GM12865 (cell line): ENCODE measurements around the gene HIVEP2.
A peak's percentile ranks its signal among the peaks of the same experiment; 100 is the strongest.

Experiments
- DNase-seq: peaks from one replicate; pipeline ENCODE4 v3.0.0; 2010; ENCODE audit warnings: low read depth
- H3K4me3 ChIP-seq: 2 replicates; pipeline ENCODE4 v1.5.1; 2011; ENCODE audit warnings: mild to moderate bottlenecking, low read depth, low read length, control low read depth
- TF ChIP-seq, protein P1 (sequence below): IDR thresholded peaks from 2 replicates; pipeline ENCODE4 v1.5.1; 2011; ENCODE audit warnings: low read length, control low read depth, low read depth, inconsistent platforms; ENCODE audit not compliant: insufficient read depth; ENCODE audit errors: missing control alignments

The HIVEP2 gene

DNA sequence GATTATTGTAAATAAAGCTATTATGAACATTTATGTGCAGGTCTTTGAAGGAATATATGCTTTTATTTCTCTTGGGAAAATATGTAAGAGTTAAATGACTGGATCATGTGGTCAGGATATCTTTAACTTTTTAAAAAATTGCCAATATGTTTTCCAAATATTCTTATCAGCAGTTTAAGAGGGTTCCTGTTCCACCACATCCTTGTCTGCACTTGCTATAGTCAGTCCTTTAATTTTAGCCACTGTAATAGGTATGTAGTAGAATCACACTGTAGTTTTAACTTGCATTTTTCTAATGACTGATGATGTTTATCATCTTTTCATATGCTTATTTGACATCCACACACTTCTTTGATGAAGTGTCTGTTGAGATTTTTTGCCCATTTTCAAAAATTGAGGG, 23.6 kb upstream of the HIVEP2 start:
- TF ChIP-seq, protein P1, sequence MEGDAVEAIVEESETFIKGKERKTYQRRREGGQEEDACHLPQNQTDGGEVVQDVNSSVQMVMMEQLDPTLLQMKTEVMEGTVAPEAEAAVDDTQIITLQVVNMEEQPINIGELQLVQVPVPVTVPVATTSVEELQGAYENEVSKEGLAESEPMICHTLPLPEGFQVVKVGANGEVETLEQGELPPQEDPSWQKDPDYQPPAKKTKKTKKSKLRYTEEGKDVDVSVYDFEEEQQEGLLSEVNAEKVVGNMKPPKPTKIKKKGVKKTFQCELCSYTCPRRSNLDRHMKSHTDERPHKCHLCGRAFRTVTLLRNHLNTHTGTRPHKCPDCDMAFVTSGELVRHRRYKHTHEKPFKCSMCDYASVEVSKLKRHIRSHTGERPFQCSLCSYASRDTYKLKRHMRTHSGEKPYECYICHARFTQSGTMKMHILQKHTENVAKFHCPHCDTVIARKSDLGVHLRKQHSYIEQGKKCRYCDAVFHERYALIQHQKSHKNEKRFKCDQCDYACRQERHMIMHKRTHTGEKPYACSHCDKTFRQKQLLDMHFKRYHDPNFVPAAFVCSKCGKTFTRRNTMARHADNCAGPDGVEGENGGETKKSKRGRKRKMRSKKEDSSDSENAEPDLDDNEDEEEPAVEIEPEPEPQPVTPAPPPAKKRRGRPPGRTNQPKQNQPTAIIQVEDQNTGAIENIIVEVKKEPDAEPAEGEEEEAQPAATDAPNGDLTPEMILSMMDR = no peak
- no peak for DNase-seq
- no peak overlapping the region for H3K4me3 ChIP-seq

DNA sequence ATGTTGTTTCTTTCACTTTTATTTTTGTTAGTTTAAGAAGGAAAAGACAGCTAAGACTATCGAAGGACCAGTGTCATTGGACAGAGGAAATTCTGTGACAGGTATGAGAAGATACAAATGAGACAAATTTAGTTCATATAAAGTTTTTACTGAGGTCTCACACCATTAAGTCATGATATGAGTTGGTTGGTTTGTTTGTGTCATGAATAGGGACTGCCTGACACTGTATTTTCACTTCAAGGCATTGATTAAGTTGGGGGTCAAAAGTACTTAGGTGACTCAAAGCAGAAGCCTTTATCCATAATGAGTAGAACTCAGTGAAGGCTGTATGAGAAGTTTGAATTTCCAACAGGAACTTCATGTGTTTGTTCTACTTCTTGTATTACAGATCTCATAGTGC, 21.3 kb upstream of the HIVEP2 start:
- DNase-seq = peak; percentile 37
- TF ChIP-seq, protein P1 = no peak
- H3K4me3 ChIP-seq = no peak overlapping the region

DNA sequence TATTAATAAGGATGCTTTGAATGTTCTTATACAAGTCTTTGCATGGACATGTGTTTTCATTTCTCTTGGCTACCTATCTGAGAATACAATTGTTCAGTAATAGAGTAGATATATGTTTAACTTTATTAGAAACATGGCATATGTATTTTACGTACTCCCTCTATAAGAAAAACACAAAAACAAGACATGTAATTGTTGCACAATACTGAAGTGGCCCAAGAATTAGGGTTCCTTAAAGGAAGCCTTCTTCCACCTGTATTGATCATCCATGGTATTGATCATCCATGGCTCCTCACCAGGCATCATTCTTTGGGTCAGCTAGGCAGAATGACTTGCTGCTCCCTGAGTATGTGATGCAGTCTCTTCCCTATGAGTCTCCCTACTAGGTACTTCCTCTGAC, 20.2 kb upstream of the HIVEP2 start:
- DNase-seq = no peak

DNA sequence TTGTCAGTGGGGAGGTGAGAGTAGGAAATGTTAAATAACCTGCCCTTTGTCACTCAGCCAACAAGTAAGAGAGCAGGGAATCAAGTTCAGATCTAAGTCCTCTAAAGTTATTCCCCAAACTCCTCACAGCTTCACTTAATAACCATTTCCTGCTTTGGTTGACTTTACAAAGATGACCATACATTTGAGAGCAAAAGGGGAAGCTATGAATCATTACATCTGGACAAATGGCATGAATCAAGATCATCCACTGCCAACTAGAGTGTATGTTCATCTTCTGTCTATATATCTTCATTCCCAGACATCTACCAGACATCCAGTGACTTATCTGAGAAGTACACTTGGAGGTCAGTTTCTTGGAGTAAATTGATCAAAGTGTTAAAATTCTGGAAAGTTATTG, 15.1 kb upstream of the HIVEP2 start:
- TF ChIP-seq, protein P1 = no peak
- no peak for DNase-seq
- no peak overlapping the region for H3K4me3 ChIP-seq

More for the DNA sequence above, 20.2 kb upstream of the HIVEP2 start:
- no peak overlapping the region for H3K4me3 ChIP-seq
- TF ChIP-seq, protein P1 = no peak

DNA sequence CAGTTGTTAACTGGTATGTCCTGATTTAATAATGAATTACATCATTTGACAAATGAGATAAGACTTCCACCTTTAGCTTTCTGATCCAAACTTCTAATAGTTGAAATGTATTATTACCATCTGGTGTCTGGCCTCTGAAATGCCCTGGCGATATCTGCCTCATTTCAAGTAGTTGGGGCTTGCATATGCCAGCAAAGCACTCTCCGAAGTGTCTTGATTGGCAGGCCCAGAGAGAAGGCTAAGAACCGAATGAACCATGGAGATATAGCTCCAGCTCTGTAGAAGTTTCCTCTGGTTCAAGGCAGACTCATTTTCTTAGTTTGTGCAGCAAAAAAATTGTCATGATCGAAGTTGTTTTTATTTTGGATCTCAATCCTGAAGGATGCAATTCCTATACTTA, 13.4 kb upstream of the HIVEP2 start:
- no peak overlapping the region for H3K4me3 ChIP-seq
- TF ChIP-seq, protein P1 = no peak
- no peak for DNase-seq

DNA sequence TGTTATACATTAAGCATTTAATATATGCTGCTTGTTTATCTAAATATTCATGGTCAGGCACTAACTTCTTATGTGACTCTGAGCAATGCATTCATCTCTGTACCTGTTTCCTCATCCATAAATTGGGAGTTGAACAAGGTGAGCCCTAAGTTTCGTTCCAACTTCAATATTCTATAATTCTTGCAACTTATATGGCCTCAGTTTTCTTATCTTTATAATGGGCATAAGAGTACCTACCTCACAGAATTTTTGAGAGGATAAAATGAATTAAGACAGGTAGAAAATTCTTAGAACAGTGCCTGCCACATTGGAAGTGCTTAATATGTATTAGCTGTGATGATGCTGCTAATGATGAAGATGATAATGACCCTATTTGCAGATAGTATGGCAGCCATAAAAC, 11.8 kb upstream of the HIVEP2 start:
- H3K4me3 ChIP-seq = no peak overlapping the region
- no peak for DNase-seq
- TF ChIP-seq, protein P1 = no peak

DNA sequence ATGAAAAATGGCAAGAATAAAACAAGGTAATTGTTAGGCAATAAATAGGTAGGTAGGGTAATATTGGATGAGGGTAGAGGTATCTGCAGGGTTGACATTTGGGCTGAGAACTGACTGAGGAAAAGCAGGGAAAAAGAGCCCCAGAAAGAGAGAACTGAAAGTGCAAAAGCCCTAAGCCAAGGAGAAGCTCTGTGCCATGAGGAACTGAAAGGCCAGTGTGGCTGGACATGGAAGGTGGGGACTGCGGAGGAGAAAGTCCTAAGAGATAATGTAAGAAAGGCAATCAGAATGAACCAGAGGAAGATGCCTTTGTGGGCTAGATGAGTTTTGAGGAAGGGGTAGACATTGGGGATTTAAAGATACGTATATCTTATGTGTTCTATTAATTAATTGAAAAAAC, 9.9 kb upstream of the HIVEP2 start:
- peak; percentile 42 for DNase-seq
- TF ChIP-seq, protein P1 = no peak
- H3K4me3 ChIP-seq = no peak overlapping the region
